Measurements from ENCODE around the gene SPATA25.
A peak's percentile ranks its signal among the peaks of the same experiment; 100 is the strongest.
"Not testable (repeated sequence)": the region's sequence is repeated elsewhere in the genome, so short reads cannot be mapped to it uniquely, and the experiment has no call there.

The SPATA25 gene

DNA sequence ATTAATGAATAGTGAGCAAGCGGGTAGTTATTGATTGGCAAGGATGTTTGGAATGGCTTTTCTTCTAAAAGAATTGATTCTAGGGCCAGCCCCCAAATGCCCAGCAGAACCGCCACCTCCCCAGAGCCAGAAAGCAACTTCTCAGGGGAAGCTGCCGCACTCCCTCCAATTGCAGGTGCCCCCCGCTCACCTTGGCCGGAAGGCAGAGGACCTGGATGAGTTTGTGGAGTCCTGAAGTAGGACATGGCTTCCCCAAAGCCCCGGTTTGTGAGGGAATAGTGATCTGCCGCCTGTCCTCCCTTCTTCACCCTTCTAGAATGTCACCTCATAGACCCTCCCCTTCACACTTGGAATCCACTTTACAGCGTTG lies at the start of gene SPATA25:
SPATA25 (minus strand) TSS at position 277 of the 370 bp plus-strand sequence; CDS start at position 245, 32 bp downstream.
- no peak for DNase-seq

- DNase-seq: no peak
These were observed 48.1 kb upstream of the SPATA25 start for GRCh38 chr20:45935416-45936046.

GRCh38 chr20:45934586-45935415 lies 47.4 kb upstream of the SPATA25 start, which contains the start of gene PCIF1:
PCIF1 (plus strand) TSS chr20:45934683; CDS start chr20:45939000, 4,317 bp downstream.
- peak; percentile 94 to 99 (median 96) for DNase-seq

DNA sequence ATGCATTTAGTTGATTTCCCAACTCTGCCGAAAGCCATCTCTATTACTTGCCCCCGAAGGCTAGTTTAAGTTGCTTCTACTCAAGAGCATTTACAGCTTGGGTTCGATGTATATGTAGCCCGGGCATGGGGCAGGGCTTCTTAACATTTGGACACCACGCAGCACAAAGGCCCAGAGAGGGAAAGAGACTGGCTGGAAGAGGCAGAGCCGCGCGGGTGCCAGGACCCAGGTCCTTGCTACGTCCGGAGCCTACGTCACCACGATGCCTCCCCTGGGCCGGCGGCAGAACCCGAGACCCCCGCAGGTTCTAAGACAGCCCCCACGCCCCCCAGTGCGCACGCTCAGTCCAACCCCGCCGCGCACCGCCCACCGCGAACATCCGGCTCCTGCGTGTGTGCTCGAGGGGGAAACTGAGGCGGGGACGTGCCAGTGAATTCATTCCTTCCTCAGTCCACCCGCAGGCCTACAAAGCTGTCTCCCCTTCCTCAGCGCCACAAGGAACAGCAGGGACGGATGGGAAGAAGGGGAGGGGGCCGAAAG lies 46.7 kb upstream of the SPATA25 start:
- peak in 2 of 4 experiments; percentile 68 to 69 for DNase-seq

- DNase-seq: peak in 3 of 4 experiments; percentile 29 to 40 (median 30)
These were observed 46.0 kb upstream of the SPATA25 start for GRCh38 chr20:45933266-45934045.

DNA sequence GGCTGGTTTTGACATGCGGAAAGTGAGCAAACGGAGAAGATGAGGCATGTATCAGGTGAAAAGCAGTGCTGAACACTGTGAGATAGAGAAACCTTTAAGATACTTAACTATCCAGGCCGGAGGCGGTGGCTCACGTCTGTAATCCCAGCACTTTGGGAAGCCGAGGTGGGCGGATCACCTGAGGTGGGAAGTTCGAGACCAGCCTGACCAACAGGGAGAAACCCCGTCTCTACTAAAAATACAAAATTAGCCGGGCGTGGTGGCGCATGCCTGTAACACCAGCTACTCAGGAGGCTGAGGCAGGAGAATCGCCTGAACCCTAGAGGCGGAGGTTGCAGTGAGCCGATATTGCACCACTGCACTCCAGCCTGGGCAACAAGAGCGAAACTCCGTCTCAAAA lies 44.3 kb upstream of the SPATA25 start:
- not testable (repeated sequence) for DNase-seq

DNA sequence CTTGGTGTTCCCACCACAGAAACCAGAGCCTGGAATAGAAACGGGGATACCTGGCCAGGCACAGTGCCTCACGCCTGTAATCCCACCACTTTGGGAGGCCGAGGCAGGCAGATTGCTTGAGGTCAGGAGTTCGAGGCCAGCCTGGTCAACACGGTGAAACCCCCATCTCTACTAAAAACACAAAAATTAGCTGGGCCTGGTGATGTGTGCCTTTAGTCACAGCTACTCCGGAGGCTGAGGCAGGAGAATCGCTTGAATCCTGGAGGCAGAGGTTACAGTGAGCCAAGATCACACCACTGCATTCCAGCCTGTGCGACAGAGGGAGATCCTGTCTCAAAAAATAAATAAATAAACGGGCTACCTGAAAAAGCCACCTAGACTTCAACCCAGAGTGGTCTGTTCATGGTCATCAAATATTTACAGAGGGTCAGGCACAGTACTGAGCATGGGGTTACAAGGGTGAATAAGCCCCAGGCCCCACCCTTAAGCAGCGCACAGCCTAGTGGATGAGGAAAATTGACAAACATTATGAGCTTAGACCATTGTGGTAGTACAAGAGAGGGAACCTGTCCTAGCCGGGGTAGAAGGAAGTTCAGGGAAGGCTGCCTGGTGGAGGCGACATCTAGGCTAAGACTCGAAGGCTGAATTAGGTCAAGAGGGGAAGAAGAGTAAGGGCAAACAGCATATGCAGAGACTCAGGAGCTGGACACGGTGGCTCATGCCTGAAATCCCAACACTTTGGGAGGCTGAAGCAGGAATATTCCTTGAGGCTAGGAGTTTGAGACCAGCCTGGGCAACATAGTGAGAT lies 39.9 kb upstream of the SPATA25 start:
- DNase-seq: no peak

- no peak for DNase-seq
These were observed 39.3 kb upstream of the SPATA25 start for GRCh38 chr20:45926731-45927070.

GRCh38 chr20:45925821-45926506 lies 38.5 kb upstream of the SPATA25 start:
- DNase-seq: no peak

DNA sequence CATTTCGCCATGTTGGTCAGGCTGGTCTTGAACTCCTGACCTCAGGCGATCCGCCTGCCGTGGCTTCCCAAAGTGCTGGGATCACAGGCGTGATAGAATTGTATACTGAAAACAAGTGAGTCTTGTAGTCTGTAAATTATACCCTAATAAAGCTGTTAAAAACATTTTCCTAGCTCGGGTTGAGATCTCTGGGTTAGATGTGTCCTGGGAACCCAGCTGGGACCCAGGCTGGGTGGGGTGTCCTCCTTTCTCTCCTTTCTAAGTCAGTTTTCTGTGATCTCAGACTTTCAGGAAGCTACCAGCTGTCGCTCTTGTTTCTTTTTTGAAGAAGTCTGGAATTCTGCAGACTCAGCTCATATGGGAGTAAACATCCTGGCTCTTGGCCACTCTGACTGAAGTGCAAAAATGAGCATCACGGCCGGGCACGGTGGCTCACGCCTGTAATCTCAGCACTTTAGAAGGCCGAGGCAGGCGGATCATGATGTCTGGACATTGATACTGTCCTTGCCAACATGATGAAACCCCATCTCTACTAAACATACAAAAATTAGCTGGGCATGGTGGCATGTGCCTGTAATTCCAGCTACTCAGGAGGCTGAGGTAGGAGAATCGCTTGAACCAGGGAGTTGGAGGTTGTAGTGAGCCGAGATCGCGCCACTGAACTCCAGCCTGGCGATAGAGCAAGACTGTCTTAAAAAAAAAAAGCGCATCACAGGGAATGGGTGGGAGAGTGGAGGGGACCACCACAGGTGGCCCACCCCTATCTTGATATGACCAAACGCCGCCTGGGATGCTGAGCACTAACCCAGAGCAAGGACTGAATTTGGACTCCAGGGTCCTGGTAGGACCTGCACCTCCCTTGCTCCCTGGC lies 37.2 kb upstream of the SPATA25 start:
- DNase-seq: no peak

DNA sequence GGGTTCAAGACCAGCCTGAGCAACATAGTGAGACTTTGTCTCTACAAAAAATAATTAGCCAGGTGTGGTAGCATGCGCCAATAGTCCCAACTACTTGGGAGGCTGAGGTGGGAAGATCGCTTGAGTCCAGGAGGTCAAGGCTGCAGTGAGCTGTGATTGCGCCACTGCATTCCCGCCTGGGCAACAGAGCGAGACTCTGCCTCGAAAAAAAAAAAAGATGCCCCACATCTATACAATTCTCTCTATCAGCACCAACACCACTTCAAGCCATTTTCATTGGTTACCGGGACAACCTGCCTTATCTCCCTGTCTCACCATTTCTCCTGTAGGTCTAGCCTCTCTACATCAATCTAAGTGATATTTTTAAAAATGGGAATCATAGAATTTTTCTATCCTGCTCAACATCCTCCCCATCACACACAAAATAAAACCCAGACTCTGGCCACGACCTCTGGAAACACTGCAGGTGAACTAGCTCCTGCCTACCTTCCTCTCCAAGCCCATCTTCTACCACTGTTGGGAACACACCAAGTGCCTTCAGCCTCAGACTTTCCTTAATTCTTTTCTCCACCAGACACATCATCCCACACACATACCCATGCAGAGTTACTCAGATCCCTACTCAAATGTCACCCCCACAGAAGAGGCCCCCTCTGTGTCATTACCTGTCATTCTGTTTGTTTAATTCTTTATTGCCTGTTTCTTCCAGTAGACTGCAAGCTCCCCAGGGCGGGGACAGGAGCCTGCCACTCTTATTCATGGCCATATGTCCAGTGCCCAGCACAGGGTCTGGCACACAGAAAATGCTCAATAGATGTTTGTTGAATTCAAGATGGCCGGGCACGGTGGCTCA lies 34.1 kb upstream of the SPATA25 start:
- DNase-seq: no peak

DNA sequence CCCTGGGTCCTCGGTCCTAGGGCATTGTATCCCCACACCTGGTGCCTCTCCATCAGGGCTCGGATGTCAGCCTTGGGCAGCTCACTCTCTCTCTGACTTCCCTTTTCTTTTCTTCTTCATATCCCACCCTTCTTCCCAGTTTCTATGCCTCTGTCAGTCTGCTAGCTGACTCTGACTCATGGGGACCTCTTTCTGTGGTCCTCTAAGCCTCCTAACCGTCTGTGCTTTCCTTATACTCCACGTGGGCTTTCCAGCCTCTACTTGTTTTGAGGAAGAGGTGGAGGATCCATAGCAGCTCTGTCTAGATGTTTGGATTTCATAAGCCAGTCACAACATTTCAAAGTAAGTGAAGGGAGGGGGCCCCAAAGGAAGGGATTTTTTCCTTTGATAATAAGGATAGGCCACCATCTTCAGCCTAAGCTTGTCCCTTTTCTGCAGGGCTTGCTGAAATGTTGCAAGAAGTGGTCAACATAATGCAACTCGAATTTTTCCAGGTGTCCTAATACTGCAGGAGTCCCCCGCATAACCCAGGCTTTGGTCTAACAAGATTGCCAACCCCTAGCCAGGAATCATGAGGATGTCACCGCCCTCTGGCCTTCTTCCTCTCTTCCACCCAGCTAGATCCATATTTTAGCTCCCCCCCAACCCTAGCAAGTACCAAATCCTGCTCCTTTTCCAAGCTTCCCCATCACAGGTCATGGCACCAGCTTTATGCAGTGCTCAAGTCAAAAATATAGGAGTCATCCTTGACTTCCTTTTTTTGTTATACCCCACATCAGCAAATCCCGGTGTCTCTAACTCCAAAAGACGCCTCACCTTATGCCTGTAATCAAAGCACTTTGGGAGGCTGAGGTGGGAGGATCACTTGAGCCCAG lies 33.3 kb upstream of the SPATA25 start:
- DNase-seq: no peak

- DNase-seq: no peak
These were observed 32.3 kb upstream of the SPATA25 start for GRCh38 chr20:45919542-45920399.

DNA sequence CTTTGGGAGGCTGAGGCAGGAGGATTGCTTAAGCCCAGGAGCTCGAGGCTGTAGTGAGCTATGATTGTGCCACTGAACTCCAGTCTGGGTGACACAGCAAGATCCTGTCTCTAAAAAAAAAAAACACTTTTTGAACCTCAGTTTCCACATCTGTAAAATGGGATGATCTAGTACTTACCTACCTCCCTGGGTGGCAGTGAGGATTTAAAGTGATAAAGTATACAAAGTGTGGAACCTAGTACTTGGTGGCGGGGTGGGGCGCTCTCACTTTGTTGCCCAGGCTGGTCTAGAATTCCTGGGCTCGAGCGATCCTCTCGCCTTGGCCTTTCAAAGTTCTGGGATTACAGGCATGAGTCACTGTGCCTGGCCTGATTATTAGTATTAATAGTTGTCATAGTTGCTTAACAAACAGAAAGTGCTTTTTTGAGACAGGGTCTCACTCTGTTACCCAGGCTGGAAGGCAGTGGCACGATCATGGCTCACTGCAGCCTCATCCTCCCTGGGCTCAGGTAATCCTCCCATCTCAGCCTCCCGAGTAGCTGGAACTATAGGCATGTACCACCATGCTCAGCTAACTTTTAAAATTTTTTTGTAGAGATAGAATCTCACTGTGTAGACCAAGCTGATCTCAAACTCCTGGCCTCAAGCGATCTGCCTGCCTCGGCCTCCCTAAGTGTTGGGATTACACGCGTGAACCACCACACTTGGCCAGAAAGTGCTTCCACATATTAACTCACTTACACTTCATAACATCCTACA lies 31.5 kb upstream of the SPATA25 start:
- DNase-seq: no peak

DNA sequence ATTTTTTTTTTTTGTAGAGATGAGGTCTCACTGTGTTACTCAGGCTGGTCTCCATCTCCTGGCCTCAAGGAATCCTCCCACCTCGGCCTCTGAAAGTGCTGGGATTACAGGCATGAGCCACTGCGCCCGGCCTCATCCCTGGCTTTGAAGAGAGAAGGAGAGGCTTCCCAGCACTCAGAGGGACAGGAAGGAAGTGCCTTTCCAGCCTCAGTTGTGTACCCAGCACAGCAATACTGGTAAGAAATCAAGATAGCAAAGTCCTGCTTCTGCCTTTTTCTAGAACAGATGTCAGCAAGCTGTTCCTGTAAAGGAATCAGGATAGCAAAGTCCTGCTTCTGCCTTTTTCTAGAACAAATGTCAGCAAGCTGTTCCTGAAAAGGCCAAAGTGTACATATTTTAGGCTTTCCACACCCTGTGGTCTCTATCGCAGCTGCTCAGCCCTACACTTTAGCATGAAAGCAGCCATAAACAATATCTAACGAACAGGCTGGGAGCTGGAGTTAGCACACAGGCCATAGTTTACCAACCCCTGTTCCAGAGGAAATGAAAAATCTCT lies 30.8 kb upstream of the SPATA25 start:
- DNase-seq: no peak

DNA sequence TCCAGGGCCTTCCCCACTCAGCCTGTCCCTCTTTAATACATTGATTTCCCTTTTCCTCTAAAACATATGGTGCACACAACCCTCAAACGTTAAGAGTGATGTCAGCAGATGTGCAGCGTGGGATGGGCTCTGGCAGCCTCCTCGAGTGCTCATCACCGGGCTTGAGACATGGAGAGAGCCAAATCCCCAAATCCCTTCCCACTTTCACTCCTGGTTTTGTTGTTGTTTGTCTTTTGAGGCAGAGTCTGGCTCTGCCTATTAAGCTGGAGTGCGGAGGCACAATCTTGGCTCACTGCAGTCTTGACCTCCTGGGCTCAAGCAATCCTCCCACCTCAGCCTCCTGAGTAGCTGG lies 30.3 kb upstream of the SPATA25 start:
- DNase-seq: no peak

DNA sequence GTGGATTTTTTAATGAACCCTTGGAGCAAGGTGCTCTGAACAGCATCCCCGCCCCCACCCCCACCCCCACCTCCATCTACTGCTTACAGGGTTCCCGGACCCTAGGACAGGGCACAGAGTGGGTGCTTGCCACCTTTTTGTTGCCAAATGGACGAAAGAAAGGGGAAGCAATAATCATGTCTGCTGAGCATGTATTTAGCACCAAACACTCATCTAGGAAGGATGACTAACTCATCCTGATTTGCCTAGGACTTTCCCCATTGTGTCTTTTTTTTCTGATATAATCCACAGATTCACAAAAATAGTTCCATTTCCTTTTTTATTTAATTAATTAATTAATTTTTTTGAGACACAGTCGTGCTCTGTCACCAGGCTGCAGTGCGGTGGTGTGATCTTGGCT lies 25.7 kb upstream of the SPATA25 start:
- no peak for DNase-seq

Measured in activated naive CD4-positive, alpha-beta T cell (primary cell).